HepG2 (cell line): ENCODE data around the gene UPF3A. TPM values are rescaled to one million over a fixed set of nuclear protein-coding genes. Genes with fewer than 3 reads are reported as not detected.

Experiments
- FOXA3 ChIP-seq: IDR thresholded peaks from 2 replicates; pipeline ENCODE4 v1.6.1; 2016; ENCODE audit warnings: missing genetic modification reagents, missing compliant biosample characterization
- MAF1 ChIP-seq: sonication (generic); formaldehyde crosslinking; IDR thresholded peaks from 2 replicates; pipeline ENCODE4 v1.5.0; 2020; ENCODE audit warnings: missing genetic modification reagents, borderline replicate concordance
- MAZ ChIP-seq, 2 experiments: sonication (generic) in 1 of 2; formaldehyde crosslinking in 1 of 2; IDR thresholded peaks; 2 replicates each; pipeline versions ENCODE4 v1.5.0 to v1.6.1; 2012 to 2020; ENCODE audit warnings: low read depth in 2 of 2, mild to moderate bottlenecking in 2 of 2, borderline replicate concordance in 1 of 2, improper control_type of control experiment in 1 of 2, low read length in 1 of 2, missing genetic modification reagents in 1 of 2, moderate library complexity in 1 of 2
- MTF1 ChIP-seq: sonication (generic); formaldehyde crosslinking; IDR thresholded peaks from 2 replicates; pipeline ENCODE4 v1.5.0; 2020; ENCODE audit warnings: missing genetic modification reagents
- PAX8 ChIP-seq: sonication (generic); formaldehyde crosslinking; IDR thresholded peaks from 2 replicates; pipeline ENCODE4 v1.8.0; 2022; ENCODE audit warnings: mild to moderate bottlenecking, missing genetic modification reagents, borderline replicate concordance
- RFX1 ChIP-seq: fragments of 450-650 bp; IDR thresholded peaks from 2 replicates; pipeline ENCODE4 v1.6.1; 2017
- SOX5 ChIP-seq: IDR thresholded peaks from 2 replicates; pipeline ENCODE4 v1.6.1; 2016; ENCODE audit warnings: borderline replicate concordance
- TARDBP ChIP-seq: sonication (generic); formaldehyde crosslinking; IDR thresholded peaks from 2 replicates; pipeline ENCODE4 v1.8.0; 2022; ENCODE audit warnings: mild to moderate bottlenecking, missing genetic modification reagents
- TP53 ChIP-seq: sonication (generic); formaldehyde crosslinking; conservative IDR thresholded peaks from 2 replicates; pipeline ENCODE4 v1.4.0; 2020; ENCODE audit warnings: missing genetic modification reagents
- ZBTB8A ChIP-seq: sonication (generic); formaldehyde crosslinking; IDR thresholded peaks from 2 replicates; pipeline ENCODE4 v1.4.0; 2020; ENCODE audit warnings: mild to moderate bottlenecking, low read depth, missing genetic modification reagents, borderline replicate concordance
- ZNF777 ChIP-seq: sonication (generic); formaldehyde crosslinking; IDR thresholded peaks from 2 replicates; pipeline ENCODE4 v1.4.0; 2020; ENCODE audit warnings: missing genetic modification reagents
- polyA plus RNA-seq, 8 experiments: library from polyadenylated mRNA; depleted of rRNA in 3 of 8; stranded (reverse) in 7 of 8; unstranded in 1 of 8; fragments of >200 nt; fragmentation: Illumina TruSeq in 4 of 8; extraction: Trizol in 4 of 8; gene quantifications; 2 replicates each; pipeline versions ENCODE4 v1.2.1 to v1.2.3, GENCODE V29; 2011 to 2016; ENCODE audit warnings: low read depth in 4 of 8, missing spikeins in 1 of 8, mixed read lengths in 1 of 8; ENCODE audit not compliant: insufficient read depth in 1 of 8
- total RNA-seq, 5 experiments: library from RNA; depleted of rRNA; stranded (reverse); fragments of >200 nt; fragmentation: Illumina TruSeq; extraction: Trizol; gene quantifications; 2 replicates each; pipeline ENCODE4 v1.2.3, GENCODE V29; 2016; ENCODE audit warnings: low read depth in 1 of 5
- TF ChIP-seq, protein P1 (sequence below): sonication (generic); formaldehyde crosslinking; IDR thresholded peaks from 2 replicates; pipeline ENCODE4 v1.4.0; 2020; ENCODE audit warnings: missing genetic modification reagents
- TF ChIP-seq, protein P2 (sequence below): sonication (generic); formaldehyde crosslinking; IDR thresholded peaks from 2 replicates; pipeline ENCODE4 v1.4.0; 2020; ENCODE audit warnings: mild to moderate bottlenecking, missing genetic modification reagents
- TF ChIP-seq, protein P3 (sequence below): sonication (generic); formaldehyde crosslinking; IDR thresholded peaks from 2 replicates; pipeline ENCODE4 v1.4.0; 2020; ENCODE audit warnings: mild to moderate bottlenecking, missing genetic modification reagents
- TF ChIP-seq, protein P4 (sequence below): sonication (generic); formaldehyde crosslinking; IDR thresholded peaks from 2 replicates; pipeline ENCODE4 v1.4.0; 2020; ENCODE audit warnings: missing genetic modification reagents, borderline replicate concordance

UPF3A gene
- total and polyA plus RNA-seq, 2 of the 13 experiments (the other 11 are each of a cell fraction or from before 2014, with no cell fraction given): 60.2 to 63.8 TPM

DNA sequence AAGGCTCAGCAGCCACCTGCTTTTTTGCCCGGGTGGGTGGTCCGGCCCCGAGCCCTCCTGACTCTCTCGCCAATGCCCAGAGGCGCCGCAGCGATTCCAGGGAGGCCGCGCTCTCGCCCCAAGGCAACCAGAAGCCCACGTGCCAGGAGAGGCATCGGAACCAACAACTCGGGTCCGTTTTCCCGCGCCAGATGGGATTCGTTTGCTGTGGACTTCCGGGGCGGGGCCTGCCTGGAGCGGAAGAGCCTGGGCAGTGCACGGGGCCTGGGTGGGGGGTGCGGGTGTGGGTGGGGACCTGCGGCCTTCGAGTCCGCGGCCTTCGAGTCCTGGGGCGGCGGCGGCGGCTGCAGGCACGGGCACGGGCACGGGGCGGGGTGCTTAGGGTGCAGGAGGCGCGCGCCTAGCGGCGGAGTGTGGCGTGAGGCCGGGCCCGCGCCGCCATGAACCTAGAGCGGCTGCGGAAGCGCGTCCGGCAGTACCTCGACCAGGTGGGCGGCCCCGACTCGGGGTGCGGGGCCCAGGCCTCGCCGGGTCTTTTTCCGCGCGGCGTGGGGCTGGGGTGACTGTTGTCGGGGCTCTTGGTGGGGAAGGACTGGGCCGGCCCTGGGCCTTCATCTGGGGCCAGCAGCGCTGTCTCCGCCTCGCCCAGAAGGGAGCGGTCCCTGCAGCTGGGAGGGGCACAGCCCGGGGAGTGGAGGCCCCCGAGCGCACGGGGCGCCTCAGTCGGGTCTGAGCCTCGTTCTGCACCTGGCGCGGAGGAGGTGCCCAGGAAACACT is 46.6 kb upstream of the UPF3A start, which contains the start of gene CDC16 (continued):
- no peak for TF ChIP-seq PAX8 (CRISPR knock-in tag)
- peak; percentile 47; the same call in 1 of the 2 replicates for TF ChIP-seq MAF1 (CRISPR knock-in tag)
- TF ChIP-seq TP53: peak; percentile 60; the same call in 1 of the 2 replicates
- TF ChIP-seq, protein P1, sequence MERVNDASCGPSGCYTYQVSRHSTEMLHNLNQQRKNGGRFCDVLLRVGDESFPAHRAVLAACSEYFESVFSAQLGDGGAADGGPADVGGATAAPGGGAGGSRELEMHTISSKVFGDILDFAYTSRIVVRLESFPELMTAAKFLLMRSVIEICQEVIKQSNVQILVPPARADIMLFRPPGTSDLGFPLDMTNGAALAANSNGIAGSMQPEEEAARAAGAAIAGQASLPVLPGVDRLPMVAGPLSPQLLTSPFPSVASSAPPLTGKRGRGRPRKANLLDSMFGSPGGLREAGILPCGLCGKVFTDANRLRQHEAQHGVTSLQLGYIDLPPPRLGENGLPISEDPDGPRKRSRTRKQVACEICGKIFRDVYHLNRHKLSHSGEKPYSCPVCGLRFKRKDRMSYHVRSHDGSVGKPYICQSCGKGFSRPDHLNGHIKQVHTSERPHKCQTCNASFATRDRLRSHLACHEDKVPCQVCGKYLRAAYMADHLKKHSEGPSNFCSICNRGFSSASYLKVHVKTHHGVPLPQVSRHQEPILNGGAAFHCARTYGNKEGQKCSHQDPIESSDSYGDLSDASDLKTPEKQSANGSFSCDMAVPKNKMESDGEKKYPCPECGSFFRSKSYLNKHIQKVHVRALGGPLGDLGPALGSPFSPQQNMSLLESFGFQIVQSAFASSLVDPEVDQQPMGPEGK (CRISPR knock-in tag): peak; percentile 92
- TF ChIP-seq, protein P2, sequence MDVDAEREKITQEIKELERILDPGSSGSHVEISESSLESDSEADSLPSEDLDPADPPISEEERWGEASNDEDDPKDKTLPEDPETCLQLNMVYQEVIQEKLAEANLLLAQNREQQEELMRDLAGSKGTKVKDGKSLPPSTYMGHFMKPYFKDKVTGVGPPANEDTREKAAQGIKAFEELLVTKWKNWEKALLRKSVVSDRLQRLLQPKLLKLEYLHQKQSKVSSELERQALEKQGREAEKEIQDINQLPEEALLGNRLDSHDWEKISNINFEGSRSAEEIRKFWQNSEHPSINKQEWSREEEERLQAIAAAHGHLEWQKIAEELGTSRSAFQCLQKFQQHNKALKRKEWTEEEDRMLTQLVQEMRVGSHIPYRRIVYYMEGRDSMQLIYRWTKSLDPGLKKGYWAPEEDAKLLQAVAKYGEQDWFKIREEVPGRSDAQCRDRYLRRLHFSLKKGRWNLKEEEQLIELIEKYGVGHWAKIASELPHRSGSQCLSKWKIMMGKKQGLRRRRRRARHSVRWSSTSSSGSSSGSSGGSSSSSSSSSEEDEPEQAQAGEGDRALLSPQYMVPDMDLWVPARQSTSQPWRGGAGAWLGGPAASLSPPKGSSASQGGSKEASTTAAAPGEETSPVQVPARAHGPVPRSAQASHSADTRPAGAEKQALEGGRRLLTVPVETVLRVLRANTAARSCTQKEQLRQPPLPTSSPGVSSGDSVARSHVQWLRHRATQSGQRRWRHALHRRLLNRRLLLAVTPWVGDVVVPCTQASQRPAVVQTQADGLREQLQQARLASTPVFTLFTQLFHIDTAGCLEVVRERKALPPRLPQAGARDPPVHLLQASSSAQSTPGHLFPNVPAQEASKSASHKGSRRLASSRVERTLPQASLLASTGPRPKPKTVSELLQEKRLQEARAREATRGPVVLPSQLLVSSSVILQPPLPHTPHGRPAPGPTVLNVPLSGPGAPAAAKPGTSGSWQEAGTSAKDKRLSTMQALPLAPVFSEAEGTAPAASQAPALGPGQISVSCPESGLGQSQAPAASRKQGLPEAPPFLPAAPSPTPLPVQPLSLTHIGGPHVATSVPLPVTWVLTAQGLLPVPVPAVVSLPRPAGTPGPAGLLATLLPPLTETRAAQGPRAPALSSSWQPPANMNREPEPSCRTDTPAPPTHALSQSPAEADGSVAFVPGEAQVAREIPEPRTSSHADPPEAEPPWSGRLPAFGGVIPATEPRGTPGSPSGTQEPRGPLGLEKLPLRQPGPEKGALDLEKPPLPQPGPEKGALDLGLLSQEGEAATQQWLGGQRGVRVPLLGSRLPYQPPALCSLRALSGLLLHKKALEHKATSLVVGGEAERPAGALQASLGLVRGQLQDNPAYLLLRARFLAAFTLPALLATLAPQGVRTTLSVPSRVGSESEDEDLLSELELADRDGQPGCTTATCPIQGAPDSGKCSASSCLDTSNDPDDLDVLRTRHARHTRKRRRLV (CRISPR knock-in tag): 0 out of 2 replicates have a peak, but pooled peaks have one; percentile 44
- TF ChIP-seq, protein P3, sequence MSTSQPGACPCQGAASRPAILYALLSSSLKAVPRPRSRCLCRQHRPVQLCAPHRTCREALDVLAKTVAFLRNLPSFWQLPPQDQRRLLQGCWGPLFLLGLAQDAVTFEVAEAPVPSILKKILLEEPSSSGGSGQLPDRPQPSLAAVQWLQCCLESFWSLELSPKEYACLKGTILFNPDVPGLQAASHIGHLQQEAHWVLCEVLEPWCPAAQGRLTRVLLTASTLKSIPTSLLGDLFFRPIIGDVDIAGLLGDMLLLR (CRISPR knock-in tag): peak; percentile 80
- TF ChIP-seq RFX1: no peak
- 0 out of 2 replicates have a peak, but pooled peaks have one; percentile 41 for TF ChIP-seq MTF1 (CRISPR knock-in tag)
- peak; percentile 70 for TF ChIP-seq ZNF777
- peak; percentile 41; the same call in 1 of the 2 replicates for TF ChIP-seq SOX5 (CRISPR knock-in tag)
- no peak for TF ChIP-seq MAZ (IDR thresholded peaks at IDR 0.05; ENCODE audit: borderline replicate concordance, low read depth, low read length)
- peak; percentile 61; the same call in 1 of the 2 replicates for TF ChIP-seq MAZ (CRISPR knock-in tag; IDR thresholded peaks at IDR 0.05; ENCODE audit: low read depth)
- peak; percentile 73; the same call in 1 of the 2 replicates for TF ChIP-seq TARDBP (CRISPR knock-in tag)
- TF ChIP-seq FOXA3 (CRISPR knock-in tag): peak; percentile 57
- no peak for TF ChIP-seq ZBTB8A (CRISPR knock-in tag)
- TF ChIP-seq, protein P4, sequence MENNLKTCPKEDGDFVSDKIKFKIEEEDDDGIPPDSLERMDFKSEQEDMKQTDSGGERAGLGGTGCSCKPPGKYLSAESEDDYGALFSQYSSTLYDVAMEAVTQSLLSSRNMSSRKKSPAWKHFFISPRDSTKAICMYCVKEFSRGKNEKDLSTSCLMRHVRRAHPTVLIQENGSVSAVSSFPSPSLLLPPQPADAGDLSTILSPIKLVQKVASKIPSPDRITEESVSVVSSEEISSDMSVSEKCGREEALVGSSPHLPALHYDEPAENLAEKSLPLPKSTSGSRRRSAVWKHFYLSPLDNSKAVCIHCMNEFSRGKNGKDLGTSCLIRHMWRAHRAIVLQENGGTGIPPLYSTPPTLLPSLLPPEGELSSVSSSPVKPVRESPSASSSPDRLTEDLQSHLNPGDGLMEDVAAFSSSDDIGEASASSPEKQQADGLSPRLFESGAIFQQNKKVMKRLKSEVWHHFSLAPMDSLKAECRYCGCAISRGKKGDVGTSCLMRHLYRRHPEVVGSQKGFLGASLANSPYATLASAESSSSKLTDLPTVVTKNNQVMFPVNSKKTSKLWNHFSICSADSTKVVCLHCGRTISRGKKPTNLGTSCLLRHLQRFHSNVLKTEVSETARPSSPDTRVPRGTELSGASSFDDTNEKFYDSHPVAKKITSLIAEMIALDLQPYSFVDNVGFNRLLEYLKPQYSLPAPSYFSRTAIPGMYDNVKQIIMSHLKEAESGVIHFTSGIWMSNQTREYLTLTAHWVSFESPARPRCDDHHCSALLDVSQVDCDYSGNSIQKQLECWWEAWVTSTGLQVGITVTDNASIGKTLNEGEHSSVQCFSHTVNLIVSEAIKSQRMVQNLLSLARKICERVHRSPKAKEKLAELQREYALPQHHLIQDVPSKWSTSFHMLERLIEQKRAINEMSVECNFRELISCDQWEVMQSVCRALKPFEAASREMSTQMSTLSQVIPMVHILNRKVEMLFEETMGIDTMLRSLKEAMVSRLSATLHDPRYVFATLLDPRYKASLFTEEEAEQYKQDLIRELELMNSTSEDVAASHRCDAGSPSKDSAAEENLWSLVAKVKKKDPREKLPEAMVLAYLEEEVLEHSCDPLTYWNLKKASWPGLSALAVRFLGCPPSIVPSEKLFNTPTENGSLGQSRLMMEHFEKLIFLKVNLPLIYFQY: no peak
